ENCODE measurements around the gene SH3BP1.
A peak's percentile ranks its signal among the peaks of the same experiment; 100 is the strongest.

The SH3BP1 gene

DNA sequence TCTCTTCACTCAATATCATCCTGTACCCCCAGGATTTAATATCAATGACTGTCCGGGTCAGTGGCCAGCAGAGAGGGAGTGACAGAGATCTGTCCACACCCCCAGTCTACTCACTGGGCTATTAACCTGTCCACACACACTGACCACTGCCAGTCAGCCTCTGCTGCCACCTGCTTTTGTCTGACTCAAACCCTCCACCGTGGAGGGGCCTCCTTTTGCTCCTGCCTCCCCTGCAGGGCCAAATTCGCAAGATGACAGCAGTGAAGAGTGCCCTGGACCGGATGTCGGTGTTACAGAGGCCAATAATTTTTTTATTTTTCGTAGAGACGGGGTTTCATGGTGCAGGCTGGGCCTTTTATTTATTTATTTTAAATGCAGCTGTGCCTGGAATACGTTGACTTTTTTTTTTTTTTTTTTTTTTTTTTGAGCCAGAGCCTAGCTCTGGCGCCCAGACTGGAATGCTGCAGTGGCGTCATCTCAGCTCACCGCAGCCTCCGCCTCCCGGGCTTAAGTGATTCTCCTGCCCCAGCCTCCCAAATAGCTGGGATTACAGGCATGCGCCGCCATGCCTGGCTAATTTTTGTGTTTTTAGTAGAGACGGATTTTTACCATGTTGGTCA is 24.2 kb downstream of the SH3BP1 start:
- DNase-seq, result no peak
- TF ChIP-seq GATA1 (IDR thresholded peaks at IDR 0.05; ENCODE audit: low read depth, low read length) (no peak), POLR2A (IDR thresholded peaks at IDR 0.05; ENCODE audit: low read length) (no peak)

DNA sequence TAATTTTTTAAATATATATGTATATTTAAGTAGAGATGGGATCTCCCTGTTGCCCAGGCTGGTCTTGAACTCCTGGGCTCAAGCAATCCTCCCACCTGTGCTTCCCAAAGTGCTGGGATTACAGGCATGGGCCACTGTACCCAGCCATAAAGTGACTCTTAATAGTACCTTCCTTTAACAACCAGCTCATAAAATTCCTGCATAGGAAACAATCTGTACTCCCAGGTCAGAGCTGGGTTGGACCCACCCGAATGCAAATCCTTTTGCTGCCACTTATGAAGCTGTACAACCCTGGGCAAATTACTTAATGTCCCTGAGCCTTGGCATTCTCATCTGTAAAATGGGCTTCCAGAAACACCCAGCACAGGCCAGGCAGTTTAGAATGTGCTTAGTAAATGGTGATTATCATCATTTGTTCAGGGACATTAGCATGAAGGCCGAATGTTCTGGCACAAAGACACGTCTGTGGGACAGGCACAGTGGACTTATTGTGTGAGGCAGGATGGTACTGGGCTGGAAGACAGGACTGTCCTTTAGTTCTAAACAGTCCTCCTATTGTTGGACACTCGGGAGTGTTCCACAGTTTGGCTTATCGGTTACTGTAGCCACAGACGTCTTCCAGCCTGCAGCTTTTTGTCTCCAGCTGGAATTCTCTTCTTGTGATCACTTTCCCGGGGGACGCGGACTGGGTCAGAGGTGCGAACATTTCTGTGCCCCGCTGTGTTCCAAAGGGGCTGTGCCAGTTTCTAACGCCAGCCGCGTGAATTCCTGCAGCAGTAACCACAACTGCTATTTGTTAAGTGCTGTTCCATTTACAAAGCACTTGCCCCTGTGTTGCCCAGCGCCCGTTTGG is 25.0 kb downstream of the SH3BP1 start:
- DNase-seq, result no peak
- TF ChIP-seq POLR2A (IDR thresholded peaks at IDR 0.05; ENCODE audit: low read length) (no peak), GATA1 (IDR thresholded peaks at IDR 0.05; ENCODE audit: low read depth, low read length) (no peak)

DNA sequence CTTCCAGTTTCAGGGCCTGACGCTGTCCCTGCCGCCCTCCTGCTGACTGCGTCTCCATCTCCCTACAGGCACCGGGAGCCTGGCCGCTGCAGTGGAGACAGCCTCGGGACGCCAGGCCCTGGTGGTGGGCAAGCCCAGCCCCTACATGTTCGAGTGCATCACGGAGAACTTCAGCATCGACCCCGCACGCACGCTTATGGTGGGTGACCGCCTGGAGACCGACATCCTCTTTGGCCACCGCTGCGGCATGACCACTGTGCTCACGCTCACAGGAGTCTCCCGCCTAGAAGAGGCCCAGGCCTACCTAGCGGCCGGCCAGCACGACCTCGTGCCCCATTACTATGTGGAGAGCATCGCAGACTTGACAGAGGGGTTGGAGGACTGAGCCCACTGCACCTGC is 26.0 kb downstream of the SH3BP1 start:
- TF ChIP-seq POLR2A (IDR thresholded peaks at IDR 0.05; ENCODE audit: low read length), result no peak
- DNase-seq, result no peak

DNA sequence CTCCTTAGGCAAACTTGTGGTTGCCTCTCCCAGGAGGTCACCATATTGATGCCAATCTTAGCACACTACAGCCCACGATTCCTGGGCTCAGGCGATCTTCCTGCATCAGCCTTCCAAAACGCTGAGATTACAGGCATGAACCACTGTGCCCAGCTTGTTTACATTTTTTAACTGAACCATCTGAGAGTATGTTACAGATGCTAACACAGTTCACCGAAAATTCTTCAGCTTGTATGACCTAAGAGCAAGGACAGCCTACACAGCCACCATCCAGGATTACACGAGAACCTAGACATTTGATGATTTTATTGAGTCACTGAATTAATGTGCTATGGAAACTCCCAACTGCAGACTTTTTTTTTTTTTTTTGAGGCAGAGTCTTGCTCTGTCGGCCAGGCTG is 30.1 kb downstream of the SH3BP1 start:
- no peak for DNase-seq
- TF ChIP-seq GATA1 (IDR thresholded peaks at IDR 0.05; ENCODE audit: low read depth, low read length) (no peak), POLR2A (IDR thresholded peaks at IDR 0.05; ENCODE audit: low read length) (no peak)

DNA sequence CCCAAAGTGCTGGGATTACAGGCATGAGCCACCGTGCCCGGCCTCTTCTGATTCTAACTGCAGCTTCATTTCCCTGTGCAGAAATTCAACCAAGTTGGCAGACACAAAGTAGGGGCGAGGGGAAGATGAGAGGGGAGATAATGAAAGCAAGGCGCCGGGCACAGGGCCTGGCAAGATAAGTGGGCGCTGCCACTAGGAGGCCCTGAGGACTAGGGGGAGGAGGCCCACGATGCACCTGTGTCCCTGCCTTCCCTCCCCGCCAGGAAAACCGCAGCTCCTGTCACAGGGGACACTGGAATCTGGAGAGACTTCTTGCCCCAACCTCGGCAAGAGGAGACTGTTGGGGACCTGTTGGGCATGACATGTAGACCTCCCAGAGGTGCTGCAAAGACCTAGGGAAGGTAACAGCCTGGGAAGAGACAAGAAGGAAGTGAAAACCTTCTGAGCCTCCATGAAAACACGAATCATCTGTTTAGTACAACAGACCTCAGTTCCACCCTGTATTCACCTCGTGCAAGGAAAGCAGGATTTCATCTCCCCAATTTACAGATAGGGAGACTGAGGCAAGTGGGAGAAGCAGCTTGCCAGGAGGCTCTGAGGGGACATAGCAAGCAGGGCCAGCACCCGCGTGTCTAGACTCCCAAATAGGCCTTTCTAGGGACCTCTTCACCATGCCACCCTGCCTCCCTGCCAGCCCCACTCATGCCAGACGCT is 32.9 kb downstream of the SH3BP1 start:
- no peak for TF ChIP-seq GATA1 (IDR thresholded peaks at IDR 0.05; ENCODE audit: low read depth, low read length)
- no peak for TF ChIP-seq POLR2A (IDR thresholded peaks at IDR 0.05; ENCODE audit: low read length)
- no peak for DNase-seq

DNA sequence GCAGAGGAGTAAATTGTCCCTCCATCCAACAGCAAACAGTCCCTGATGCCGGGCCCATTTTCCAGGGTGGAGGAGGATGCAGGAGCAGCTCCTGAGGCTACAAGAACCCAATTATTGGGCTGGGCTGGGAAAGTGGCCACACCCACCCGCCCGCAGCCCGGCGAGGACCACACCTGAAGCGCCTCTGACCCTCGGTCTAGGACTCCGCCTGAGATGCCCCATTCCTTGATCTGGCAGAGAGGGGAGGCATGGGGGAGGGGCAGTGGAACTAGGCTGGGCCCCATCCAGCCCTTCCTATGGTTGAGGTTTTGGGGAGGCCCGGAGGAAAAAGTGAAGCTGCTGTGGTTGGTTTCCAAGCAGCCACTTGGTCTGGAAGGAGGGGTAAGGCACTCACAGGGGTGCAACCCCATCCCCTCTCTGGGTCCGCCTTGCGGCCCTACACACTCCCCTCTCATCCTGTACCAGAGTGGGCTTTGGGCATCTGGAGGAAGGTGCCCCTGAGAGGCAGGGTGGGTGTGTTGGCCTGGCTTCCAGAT is 33.5 kb downstream of the SH3BP1 start:
- DNase-seq, result no peak
- no peak for TF ChIP-seq POLR2A (IDR thresholded peaks at IDR 0.05; ENCODE audit: low read length)
- TF ChIP-seq GATA1 (IDR thresholded peaks at IDR 0.05; ENCODE audit: low read depth, low read length), result no peak

DNA sequence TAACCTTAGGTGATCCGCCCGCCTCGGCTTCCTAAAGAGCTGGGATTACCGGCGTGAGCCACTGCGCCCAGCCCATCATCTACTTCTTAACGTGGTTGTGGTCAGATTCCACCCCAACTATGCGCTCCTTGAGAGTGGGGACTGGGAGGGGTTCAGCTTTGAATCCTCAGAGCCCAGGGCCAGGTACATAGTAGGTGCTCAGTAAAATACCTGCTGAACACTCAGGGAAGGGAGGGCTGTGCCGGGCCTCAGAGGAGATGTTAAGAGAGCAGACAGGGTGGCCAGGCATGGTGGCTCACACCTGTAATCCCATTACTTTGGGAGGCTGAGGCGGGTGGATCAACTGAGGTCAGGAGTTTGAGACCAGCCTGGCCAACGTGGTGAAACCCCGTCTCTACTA is 34.8 kb downstream of the SH3BP1 start:
- DNase-seq, result no peak
- TF ChIP-seq GATA1 (IDR thresholded peaks at IDR 0.05; ENCODE audit: low read depth, low read length) (no peak), POLR2A (IDR thresholded peaks at IDR 0.05; ENCODE audit: low read length) (no peak)

DNA sequence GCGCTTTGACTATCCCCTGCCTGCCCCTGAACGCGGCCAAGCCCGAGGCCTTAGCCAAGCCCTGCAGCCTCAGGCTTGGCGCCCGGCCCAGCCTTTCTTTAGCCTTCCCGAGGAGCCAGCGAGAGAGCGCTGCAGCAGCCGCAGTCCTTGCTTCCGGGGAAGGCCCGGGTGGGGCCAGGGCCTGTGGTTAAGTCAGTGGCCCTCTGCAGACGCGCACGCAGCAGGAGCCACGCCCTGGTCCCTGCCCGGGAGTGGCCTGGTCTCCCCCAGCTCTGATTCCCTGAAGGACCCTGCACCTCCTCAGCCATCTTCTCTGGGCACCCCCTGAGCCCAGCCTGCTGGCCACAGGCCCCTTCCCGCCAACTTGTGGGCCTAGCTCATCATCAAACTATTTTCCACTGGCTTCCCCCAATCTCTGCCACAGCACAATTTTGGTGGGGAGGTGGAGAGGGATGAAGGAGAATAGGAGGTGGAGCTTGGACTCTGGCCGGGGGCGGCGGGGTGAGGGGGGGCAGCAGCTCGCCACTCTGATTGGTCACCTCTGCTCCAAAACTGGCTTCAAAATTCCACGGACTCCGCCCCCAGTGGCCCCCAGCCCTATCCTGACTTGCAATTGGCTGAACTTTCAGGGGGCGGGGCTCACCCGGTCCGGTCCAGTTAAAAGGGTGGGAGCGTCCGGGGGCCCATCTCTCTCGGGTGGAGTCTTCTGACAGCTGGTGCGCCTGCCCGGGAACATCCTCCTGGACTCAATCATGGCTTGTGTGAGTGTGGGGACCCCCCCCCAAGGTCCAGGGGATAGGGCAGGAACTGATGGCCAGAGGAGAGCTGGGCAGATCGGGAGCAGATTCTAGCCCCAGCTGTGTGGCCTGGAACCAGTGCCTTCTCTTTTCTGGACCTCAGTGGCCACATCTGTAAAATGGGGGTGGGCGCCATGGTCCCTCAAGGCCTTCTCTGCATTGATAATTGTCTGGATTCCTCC is 35.8 kb downstream of the SH3BP1 start, which contains the start of gene LGALS1:
LGALS1 (plus strand) TSS at position 686 of the 979 bp plus-strand sequence; CDS start at position 753, 67 bp downstream.
- no peak for TF ChIP-seq GATA1 (IDR thresholded peaks at IDR 0.05; ENCODE audit: low read depth, low read length)
- peak; percentile 20 for TF ChIP-seq POLR2A (IDR thresholded peaks at IDR 0.05; ENCODE audit: low read length)
- peak; percentile 85 to 86 for DNase-seq

DNA sequence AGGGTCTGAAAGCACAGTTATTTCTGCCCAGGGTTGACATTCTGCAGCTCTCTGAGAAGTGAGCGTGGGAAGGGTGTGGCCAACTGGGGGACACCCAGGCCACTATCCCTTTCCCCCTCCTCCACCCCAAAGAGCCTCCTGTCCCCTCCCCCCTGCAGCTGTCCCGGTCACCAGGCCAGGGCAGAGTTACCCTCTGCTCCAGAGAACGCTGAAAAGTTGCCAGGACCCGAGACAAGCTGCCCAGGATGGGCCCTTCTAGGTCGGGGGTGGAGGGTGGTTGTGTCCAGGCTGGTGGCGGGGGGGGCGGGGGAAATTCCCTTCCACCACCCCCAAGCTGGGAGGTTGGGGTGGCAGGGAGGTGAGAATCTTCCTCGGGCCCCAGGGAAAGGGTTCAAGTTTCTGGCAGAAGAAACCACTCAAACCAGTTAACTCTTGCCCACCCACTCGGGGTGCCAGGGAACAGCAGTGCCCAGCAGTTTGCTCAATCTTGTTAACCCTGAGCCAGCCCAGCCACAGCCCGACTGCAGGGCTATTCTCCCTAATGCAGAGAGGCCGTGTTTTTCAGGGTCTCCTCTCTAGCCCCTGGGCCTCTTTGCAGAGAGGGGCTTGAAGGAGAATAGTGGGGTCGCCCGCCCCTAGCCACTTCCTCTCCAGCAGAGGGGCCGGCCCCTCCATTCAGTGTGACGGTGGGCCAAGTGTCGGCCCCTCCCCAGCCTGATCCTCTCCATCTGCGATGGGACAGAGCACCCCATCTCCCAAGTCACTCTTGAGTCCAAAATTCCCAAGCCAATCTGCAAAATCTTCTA is 36.7 kb downstream of the SH3BP1 start:
- no peak for DNase-seq
- TF ChIP-seq GATA1 (IDR thresholded peaks at IDR 0.05; ENCODE audit: low read depth, low read length) (no peak), POLR2A (IDR thresholded peaks at IDR 0.05; ENCODE audit: low read length) (no peak)

DNA sequence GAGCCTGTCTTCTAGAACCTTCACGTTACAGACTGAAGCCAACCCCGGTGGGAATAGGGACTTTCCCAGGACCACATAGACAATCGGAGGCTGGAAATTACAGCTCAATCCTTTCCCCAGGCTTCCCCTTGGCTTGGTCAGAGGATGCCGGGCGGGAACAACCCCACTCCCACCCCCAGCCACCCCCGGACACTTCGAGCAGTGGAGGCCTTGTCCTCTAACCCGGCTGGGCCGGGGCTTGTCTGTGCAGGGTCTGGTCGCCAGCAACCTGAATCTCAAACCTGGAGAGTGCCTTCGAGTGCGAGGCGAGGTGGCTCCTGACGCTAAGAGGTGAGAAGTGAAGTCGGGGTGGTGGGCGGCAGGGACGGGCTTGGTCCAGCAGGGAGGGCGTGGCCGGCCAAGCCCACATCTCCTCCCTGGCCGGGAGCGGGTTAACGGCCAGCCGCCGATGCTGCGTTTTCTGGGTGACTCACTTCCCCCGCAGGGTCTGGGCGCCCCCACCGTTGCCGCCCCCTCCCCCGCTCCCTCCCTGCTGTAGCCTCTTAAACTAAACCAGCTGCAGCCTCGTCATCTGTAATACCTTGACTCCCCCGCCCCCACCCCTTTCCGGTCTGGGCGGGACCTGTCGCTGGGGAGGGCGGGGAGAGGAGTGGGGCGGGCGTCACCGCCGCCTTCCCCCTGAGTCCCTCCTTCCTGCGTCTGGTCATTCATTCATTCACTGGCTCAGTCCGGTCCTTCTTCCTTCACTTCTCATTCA is 37.4 kb downstream of the SH3BP1 start:
- DNase-seq, result peak; percentile 79 to 84

DNA sequence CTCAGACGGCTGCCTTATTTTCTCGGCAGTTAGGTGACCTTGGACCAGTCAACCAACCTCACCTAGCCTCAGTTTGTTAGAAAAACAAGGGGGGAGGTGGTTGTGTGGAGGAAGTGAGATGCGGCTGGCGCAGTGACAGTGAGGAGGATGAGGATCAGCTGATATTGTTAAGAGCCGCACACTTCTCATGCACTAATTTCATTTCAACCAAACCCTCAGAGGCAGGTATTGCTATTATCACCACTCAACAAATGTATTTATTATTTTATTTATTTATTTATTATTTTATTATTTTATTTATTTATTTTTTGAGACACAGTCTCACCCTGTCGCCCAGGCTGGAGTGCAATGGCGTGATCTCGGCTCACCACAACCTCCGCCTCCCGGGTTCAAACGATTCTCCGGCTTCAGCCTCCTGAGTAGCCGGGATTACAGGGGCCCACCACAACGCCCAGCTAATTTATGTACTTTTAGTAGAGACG is 38.1 kb downstream of the SH3BP1 start:
- TF ChIP-seq GATA1 (IDR thresholded peaks at IDR 0.05; ENCODE audit: low read depth, low read length) (no peak), POLR2A (IDR thresholded peaks at IDR 0.05; ENCODE audit: low read length) (no peak)
- no peak for DNase-seq

More for the DNA sequence above, 37.4 kb downstream of the SH3BP1 start:
- TF ChIP-seq GATA1 (IDR thresholded peaks at IDR 0.05; ENCODE audit: low read depth, low read length), result no peak
